Fibroblast of lung (primary cell): ENCODE data around the gene FOXK2. TPM values are rescaled to one million over a fixed set of nuclear protein-coding genes. Genes with fewer than 3 reads are reported as not detected.
"Not testable (repeated sequence)": the region's sequence is repeated elsewhere in the genome, so short reads cannot be mapped to it uniquely, and the experiment has no call there.

Source experiments
- DNase-seq, 2 donors: peaks; one replicate each; pipeline versions ENCODE4 v3.0.0 to v3.0.0-alpha.2; 2010; ENCODE audit warnings: low read depth in 2 of 2
- H2AFZ ChIP-seq: 2 replicates; pipeline ENCODE4 v1.5.1; 2012; ENCODE audit warnings: low read length, control low read depth, inconsistent platforms
- H3K27ac ChIP-seq: 2 replicates; pipeline ENCODE4 v1.5.1; 2011; ENCODE audit warnings: low read length, control low read depth; ENCODE audit not compliant: insufficient read depth
- H3K27me3 ChIP-seq: 2 replicates; pipeline ENCODE4 v1.5.1; 2011; ENCODE audit warnings: mild to moderate bottlenecking, low read length; ENCODE audit not compliant: control insufficient read depth, insufficient read depth
- H3K36me3 ChIP-seq: 2 replicates; pipeline ENCODE4 v1.5.1; 2011; ENCODE audit warnings: low read length; ENCODE audit not compliant: control insufficient read depth, insufficient read depth
- H3K4me1 ChIP-seq: 2 replicates; pipeline ENCODE4 v1.5.1; 2011; ENCODE audit warnings: low read length; ENCODE audit not compliant: control insufficient read depth, insufficient read depth; ENCODE audit errors: extremely low read depth
- H3K4me2 ChIP-seq: 2 replicates; pipeline ENCODE4 v1.5.1; 2011; ENCODE audit warnings: low read length, control low read depth; ENCODE audit not compliant: insufficient read depth; ENCODE audit errors: extremely low read depth
- H3K4me3 ChIP-seq, 4 experiments: fragments of 200-600 bp in 1 of 4; sonication (generic) in 1 of 4; replicated peaks in 1 of 4; 2 replicates each; pipeline ENCODE4 v1.5.1; 2011 to 2016; ENCODE audit warnings: low read length in 4 of 4, low read depth in 3 of 4, mild to moderate bottlenecking in 3 of 4, control low read depth in 2 of 4, inconsistent platforms in 1 of 4, mixed read lengths in 1 of 4; ENCODE audit not compliant: insufficient read depth in 1 of 4; ENCODE audit errors: control extremely low read depth in 1 of 4
- H3K79me2 ChIP-seq: 2 replicates; pipeline ENCODE4 v1.5.1; 2012; ENCODE audit warnings: mild to moderate bottlenecking, low read length, inconsistent platforms; ENCODE audit not compliant: control insufficient read depth, insufficient read depth
- H3K9ac ChIP-seq: 2 replicates; pipeline ENCODE4 v1.5.1; 2011; ENCODE audit warnings: mild to moderate bottlenecking, low read length, control low read depth; ENCODE audit not compliant: insufficient read depth
- H3K9me3 ChIP-seq: 2 replicates; pipeline ENCODE4 v1.5.1; 2012; ENCODE audit warnings: low read depth, low read length; ENCODE audit not compliant: control insufficient read depth, insufficient read depth
- H4K20me1 ChIP-seq: 2 replicates; pipeline ENCODE4 v1.5.1; 2011; ENCODE audit warnings: low read length; ENCODE audit not compliant: control insufficient read depth, insufficient read depth; ENCODE audit errors: extremely low read depth
- EZH2 ChIP-seq: IDR thresholded peaks from 2 replicates; pipeline ENCODE4 v1.5.1; 2012; ENCODE audit warnings: low read length, control low read depth, mild to moderate bottlenecking; ENCODE audit errors: missing control alignments
- polyA plus RNA-seq, 2 donors: library from polyadenylated mRNA; depleted of rRNA in 1 of 2; stranded (reverse) in 1 of 2; unstranded in 1 of 2; fragments of >200 nt; gene quantifications; 2 replicates each; pipeline ENCODE4 v1.2.1, GENCODE V29; 2011 to 2012; ENCODE audit warnings: missing spikeins in 1 of 2
- total RNA-seq: library from RNA; depleted of rRNA; stranded (reverse); fragments of >200 nt; gene quantifications from 2 replicates; pipeline ENCODE4 v1.2.1, GENCODE V29; 2014
- TF ChIP-seq, protein P1 (sequence below), 2 donors: IDR thresholded peaks in 1 of 2; conservative IDR thresholded peaks in 1 of 2; 1 replicate in 1 of 2; 2 replicates in 1 of 2; pipeline ENCODE4 v1.5.1; 2011 to 2012; ENCODE audit warnings: low read length in 2 of 2, control low read depth in 1 of 2, inconsistent platforms in 1 of 2, low read depth in 1 of 2, mild to moderate bottlenecking in 1 of 2

The FOXK2 gene
- total and polyA plus RNA-seq, 2 donors (not counting 1 experiment from before 2014, with no cell fraction given), result 23.5 to 33.2 TPM

- not testable (repeated sequence) for H3K36me3 ChIP-seq, H3K4me2 ChIP-seq, H3K4me3 ChIP-seq, H4K20me1 ChIP-seq, H3K27me3 ChIP-seq, H3K27ac ChIP-seq, DNase-seq, H2AFZ ChIP-seq, H3K9ac ChIP-seq, H3K9me3 ChIP-seq
- Histone ChIP-seq H3K4me1 (peaks cover 13% of the 10 kb centered on the region), H3K79me2 (peaks cover 82% of the 10 kb centered on the region)
Observed at GRCh38 chr17:82539076-82539475, 19.5 kb downstream of the FOXK2 start.

DNA sequence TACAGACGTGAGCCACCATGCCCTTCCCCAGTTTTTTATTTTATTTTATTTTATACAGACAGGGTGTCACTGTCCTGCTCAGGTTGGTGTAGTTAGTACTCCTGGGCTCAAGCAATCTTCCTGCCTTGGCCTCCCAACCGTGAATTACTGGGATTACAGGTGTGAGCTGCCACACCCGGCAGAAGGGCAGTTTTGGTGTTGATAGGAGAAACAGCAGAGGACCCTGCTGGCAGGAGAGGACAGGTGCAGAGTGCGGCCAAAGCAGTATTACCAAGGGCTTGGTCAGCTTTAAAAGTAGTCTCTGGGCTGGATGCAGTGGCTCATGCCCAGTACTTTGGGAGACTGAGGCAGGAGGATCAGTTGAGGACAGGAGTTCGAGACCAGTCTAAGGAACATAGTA lies 22.9 kb downstream of the FOXK2 start:
- H3K27me3 ChIP-seq, result no peaks in the 10 kb centered on the region
- H3K9ac ChIP-seq, result no peak overlapping the region
- TF ChIP-seq, protein P1, sequence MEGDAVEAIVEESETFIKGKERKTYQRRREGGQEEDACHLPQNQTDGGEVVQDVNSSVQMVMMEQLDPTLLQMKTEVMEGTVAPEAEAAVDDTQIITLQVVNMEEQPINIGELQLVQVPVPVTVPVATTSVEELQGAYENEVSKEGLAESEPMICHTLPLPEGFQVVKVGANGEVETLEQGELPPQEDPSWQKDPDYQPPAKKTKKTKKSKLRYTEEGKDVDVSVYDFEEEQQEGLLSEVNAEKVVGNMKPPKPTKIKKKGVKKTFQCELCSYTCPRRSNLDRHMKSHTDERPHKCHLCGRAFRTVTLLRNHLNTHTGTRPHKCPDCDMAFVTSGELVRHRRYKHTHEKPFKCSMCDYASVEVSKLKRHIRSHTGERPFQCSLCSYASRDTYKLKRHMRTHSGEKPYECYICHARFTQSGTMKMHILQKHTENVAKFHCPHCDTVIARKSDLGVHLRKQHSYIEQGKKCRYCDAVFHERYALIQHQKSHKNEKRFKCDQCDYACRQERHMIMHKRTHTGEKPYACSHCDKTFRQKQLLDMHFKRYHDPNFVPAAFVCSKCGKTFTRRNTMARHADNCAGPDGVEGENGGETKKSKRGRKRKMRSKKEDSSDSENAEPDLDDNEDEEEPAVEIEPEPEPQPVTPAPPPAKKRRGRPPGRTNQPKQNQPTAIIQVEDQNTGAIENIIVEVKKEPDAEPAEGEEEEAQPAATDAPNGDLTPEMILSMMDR (conservative IDR thresholded peaks at IDR 0.05 in 1 of 2, IDR thresholded peaks at IDR 0.05 in 1 of 2; ENCODE audit: low read depth in 1 of 2, low read length in 2 of 2), result no peak
- no peak for TF ChIP-seq EZH2
- H3K27ac ChIP-seq, result no peak overlapping the region
- H3K4me1 ChIP-seq, result no peaks in the 10 kb centered on the region
- no peaks in the 10 kb centered on the region for H3K9me3 ChIP-seq
- DNase-seq, result no peak
- H3K4me3 ChIP-seq, result no peak overlapping the region
- H4K20me1 ChIP-seq, result no peaks in the 10 kb centered on the region
- no peak overlapping the region for H3K4me2 ChIP-seq
- H3K79me2 ChIP-seq, result peaks cover 79% of the 10 kb centered on the region
- no peaks in the 10 kb centered on the region for H3K36me3 ChIP-seq
- no peak overlapping the region for H2AFZ ChIP-seq

- TF ChIP-seq EZH2, result no peak
- TF ChIP-seq, protein P1 (conservative IDR thresholded peaks at IDR 0.05 in 1 of 2, IDR thresholded peaks at IDR 0.05 in 1 of 2; ENCODE audit: low read depth in 1 of 2, low read length in 2 of 2), result no peak
- Histone ChIP-seq H3K79me2 (peaks cover 74% of the 10 kb centered on the region), H2AFZ (no peak overlapping the region), H3K9ac (no peak overlapping the region), H3K27me3 (no peaks in the 10 kb centered on the region), H3K4me3 (no peak overlapping the region), H3K36me3 (no peaks in the 10 kb centered on the region), H3K9me3 (no peaks in the 10 kb centered on the region), H3K4me1 (peaks cover 3% of the 10 kb centered on the region), H3K27ac (no peak overlapping the region), H3K4me2 (peak overlapping the region; percentile 44), H4K20me1 (no peaks in the 10 kb centered on the region)
- DNase-seq, result no peak
Observed at GRCh38 chr17:82544431-82545070, 25.0 kb downstream of the FOXK2 start.
